ENCODE measurements around the gene FBXO45.
"Not testable (repeated sequence)": the region's sequence is repeated elsewhere in the genome, so short reads cannot be mapped to it uniquely, and the experiment has no call there.

The FBXO45 gene

GRCh38 chr3:196585044-196585757 lies 16.7 kb downstream of the FBXO45 start:
- no peak for TF ChIP-seq CTCF (IDR thresholded peaks at IDR 0.05)
- no peak for DNase-seq (ENCODE audit: low spot score)
- no peak overlapping the region for H3K4me3 ChIP-seq
- H3K27ac ChIP-seq, result no peak overlapping the region

GRCh38 chr3:196590279-196590678 lies 21.8 kb downstream of the FBXO45 start:
- DNase-seq (ENCODE audit: low spot score), result no peak
- no peak overlapping the region for H3K27ac ChIP-seq
- no peak for TF ChIP-seq CTCF (IDR thresholded peaks at IDR 0.05)
- no peak overlapping the region for H3K4me3 ChIP-seq

GRCh38 chr3:196596355-196596754 lies 27.9 kb downstream of the FBXO45 start:
- no peak overlapping the region for H3K27ac ChIP-seq
- TF ChIP-seq CTCF (IDR thresholded peaks at IDR 0.05), result no peak
- H3K4me3 ChIP-seq, result no peak overlapping the region

GRCh38 chr3:196597971-196598733 lies 29.7 kb downstream of the FBXO45 start:
- not testable (repeated sequence) for H3K4me3 ChIP-seq; H3K27ac ChIP-seq; DNase-seq (ENCODE audit: low spot score)

More at GRCh38 chr3:196596355-196596754, 27.9 kb downstream of the FBXO45 start:
- no peak for DNase-seq (ENCODE audit: low spot score)

GRCh38 chr3:196599734-196600128 lies 31.3 kb downstream of the FBXO45 start:
- TF ChIP-seq CTCF (IDR thresholded peaks at IDR 0.05), result no peak
- no peak overlapping the region for H3K27ac ChIP-seq

GRCh38 chr3:196600359-196600758 lies 31.9 kb downstream of the FBXO45 start:
- H3K4me3 ChIP-seq, result no peak overlapping the region
- no peak for DNase-seq (ENCODE audit: low spot score)
- no peak for TF ChIP-seq CTCF (IDR thresholded peaks at IDR 0.05)
- H3K27ac ChIP-seq, result no peak overlapping the region

More at GRCh38 chr3:196599734-196600128, 31.3 kb downstream of the FBXO45 start:
- no peak overlapping the region for H3K4me3 ChIP-seq
- DNase-seq (ENCODE audit: low spot score), result no peak

GRCh38 chr3:196602673-196603072 lies 34.2 kb downstream of the FBXO45 start:
- H3K4me3 ChIP-seq, result no peak overlapping the region
- no peak overlapping the region for H3K27ac ChIP-seq
- no peak for TF ChIP-seq CTCF (IDR thresholded peaks at IDR 0.05)
- no peak for DNase-seq (ENCODE audit: low spot score)
